GM12878 (cell line): ENCODE results near the gene GPATCH2L. TPM values are rescaled to one million over a fixed set of nuclear protein-coding genes. Genes with fewer than 3 reads are reported as not detected.

ENCODE experiments used
- CBFB ChIP-seq: IDR thresholded peaks from 2 replicates; pipeline ENCODE4 v1.6.1; 2016; ENCODE audit warnings: antibody characterized with exemption, low read depth
- CHD4 ChIP-seq: fragments of 200-600 bp; sonication (generic); IDR thresholded peaks from 2 replicates; pipeline ENCODE4 v1.6.1; 2016; ENCODE audit warnings: mild to moderate bottlenecking
- HDGF ChIP-seq: fragments of 450-650 bp; IDR thresholded peaks from 2 replicates; pipeline ENCODE4 v1.6.1; 2016; ENCODE audit warnings: antibody characterized with exemption
- JUNB ChIP-seq: IDR thresholded peaks from 2 replicates; pipeline ENCODE4 v1.6.1; 2016; ENCODE audit warnings: antibody characterized with exemption, mild to moderate bottlenecking
- RAD21 ChIP-seq: IDR thresholded peaks from 2 replicates; pipeline ENCODE4 v1.6.1; 2011; ENCODE audit warnings: mild to moderate bottlenecking, low read depth, low read length, moderate library complexity; ENCODE audit not compliant: insufficient read depth
- polyA plus RNA-seq, 11 experiments: library from polyadenylated mRNA; depleted of rRNA in 4 of 11; unstranded in 6 of 11; stranded (reverse) in 5 of 11; fragments of >200 nt; fragmentation: Nextera tagmentation in 4 of 11; fragmentation: Illumina TruSeq in 1 of 11; extraction: Ambion mirVana in 4 of 11; extraction: Trizol in 1 of 11; gene quantifications; 1 replicate in 1 of 11; 2 replicates in 10 of 11; pipeline versions ENCODE4 v1.2.1 to v1.2.3, GENCODE V29; 2011 to 2016; ENCODE audit warnings: inconsistent platforms in 2 of 11, missing spikeins in 2 of 11, low read depth in 1 of 11
- total RNA-seq, 4 experiments: library from RNA; depleted of rRNA in 3 of 4; stranded (reverse); fragments of >200 nt in 3 of 4; fragmentation: Illumina TruSeq in 1 of 4; extraction: Trizol in 1 of 4; gene quantifications; 2 replicates each; pipeline versions ENCODE4 v1.2.1 to v1.2.3, GENCODE V29; 2013 to 2021
- TF ChIP-seq, protein P1 (sequence below): fragments of 450-650 bp; IDR thresholded peaks from 2 replicates; pipeline ENCODE4 v1.6.1; 2017; ENCODE audit warnings: low read depth, mild to moderate bottlenecking, moderate library complexity
- TF ChIP-seq, protein P2 (sequence below): IDR thresholded peaks from 2 replicates; pipeline ENCODE4 v1.6.1; 2012; ENCODE audit warnings: low read depth, low read length, improper control_type of control experiment
- TF ChIP-seq, protein P3 (sequence below): IDR thresholded peaks from 2 replicates; pipeline ENCODE4 v1.6.1; 2012; ENCODE audit warnings: low read depth, low read length, improper control_type of control experiment

The GPATCH2L gene
- total and polyA plus RNA-seq, 10 of the 15 experiments (the other 5 are each of a cell fraction or from before 2014, with no cell fraction given) = 9.1 to 50.9 (median 24.4) TPM

DNA sequence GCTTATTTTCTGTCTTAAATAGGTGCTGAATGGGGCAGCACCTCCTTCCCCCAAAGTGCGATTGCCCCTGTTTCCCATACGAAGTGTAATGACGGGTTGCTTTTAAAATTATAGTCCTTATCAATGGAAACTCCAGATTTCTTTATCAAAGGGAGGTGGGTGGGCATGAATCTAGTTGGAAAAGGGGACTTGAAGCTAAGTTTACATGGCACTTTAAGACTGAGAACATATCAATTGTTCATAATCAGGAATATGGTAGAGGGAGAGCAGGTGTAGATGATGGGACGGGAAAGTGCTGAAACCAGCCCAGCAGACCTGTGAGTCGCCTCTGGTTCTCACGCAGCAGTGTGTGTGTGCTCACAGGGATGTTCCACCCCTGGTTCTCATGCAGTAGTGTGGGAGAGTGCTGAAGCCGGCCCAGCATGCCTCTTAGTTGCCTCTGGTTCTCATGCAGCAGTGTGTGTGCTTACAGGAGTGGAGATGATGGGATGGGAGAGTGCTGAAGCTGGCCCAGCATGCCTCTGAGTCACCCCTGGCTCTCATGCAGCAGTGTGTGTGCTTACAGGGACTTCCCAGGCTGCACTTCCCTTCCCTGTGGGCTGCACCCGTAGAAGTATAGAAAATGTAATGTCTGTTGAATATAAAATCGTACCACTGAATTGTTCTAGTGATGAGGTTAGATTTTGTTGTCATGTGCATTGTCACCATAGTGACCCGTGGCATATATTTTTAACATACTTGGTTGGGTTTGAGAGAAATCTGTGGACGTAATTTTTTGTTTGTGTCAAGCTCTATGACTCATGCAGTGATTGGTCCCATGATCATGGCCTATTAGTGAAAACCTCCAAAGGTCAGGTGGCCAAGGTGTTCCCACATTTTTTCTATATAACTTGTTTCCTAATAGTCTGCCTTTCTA lies 51.6 kb downstream of the GPATCH2L start (continued):
- TF ChIP-seq, protein P1, sequence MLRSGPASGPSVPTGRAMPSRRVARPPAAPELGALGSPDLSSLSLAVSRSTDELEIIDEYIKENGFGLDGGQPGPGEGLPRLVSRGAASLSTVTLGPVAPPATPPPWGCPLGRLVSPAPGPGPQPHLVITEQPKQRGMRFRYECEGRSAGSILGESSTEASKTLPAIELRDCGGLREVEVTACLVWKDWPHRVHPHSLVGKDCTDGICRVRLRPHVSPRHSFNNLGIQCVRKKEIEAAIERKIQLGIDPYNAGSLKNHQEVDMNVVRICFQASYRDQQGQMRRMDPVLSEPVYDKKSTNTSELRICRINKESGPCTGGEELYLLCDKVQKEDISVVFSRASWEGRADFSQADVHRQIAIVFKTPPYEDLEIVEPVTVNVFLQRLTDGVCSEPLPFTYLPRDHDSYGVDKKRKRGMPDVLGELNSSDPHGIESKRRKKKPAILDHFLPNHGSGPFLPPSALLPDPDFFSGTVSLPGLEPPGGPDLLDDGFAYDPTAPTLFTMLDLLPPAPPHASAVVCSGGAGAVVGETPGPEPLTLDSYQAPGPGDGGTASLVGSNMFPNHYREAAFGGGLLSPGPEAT = peak; percentile 94
- TF ChIP-seq, protein P2, sequence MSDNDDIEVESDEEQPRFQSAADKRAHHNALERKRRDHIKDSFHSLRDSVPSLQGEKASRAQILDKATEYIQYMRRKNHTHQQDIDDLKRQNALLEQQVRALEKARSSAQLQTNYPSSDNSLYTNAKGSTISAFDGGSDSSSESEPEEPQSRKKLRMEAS = peak; percentile 53
- TF ChIP-seq JUNB (peak; percentile 57), RAD21 (peak; percentile 27), CBFB (peak; percentile 23; the same call in 1 of the 2 replicates), HDGF (peak; percentile 94), CHD4 (no peak)
- TF ChIP-seq, protein P3, sequence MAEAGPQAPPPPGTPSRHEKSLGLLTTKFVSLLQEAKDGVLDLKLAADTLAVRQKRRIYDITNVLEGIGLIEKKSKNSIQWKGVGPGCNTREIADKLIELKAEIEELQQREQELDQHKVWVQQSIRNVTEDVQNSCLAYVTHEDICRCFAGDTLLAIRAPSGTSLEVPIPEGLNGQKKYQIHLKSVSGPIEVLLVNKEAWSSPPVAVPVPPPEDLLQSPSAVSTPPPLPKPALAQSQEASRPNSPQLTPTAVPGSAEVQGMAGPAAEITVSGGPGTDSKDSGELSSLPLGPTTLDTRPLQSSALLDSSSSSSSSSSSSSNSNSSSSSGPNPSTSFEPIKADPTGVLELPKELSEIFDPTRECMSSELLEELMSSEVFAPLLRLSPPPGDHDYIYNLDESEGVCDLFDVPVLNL = no peak
